K562 (cell line): ENCODE data around the gene ATF6B. TPM values are rescaled to one million over a fixed set of nuclear protein-coding genes. Genes with fewer than 3 reads are reported as not detected.
A peak's percentile ranks its signal among the peaks of the same experiment; 100 is the strongest.

Experiments
- CBX8 ChIP-seq: fragments of 200-600 bp; sonication (generic); IDR thresholded peaks from 2 replicates; pipeline ENCODE4 v1.6.1; 2012; ENCODE audit warnings: borderline replicate concordance, mixed run types, low read depth, mild to moderate bottlenecking, moderate library complexity, mixed read lengths, low read length, control low read depth, inconsistent platforms; ENCODE audit not compliant: poor library complexity, severe bottlenecking; ENCODE audit errors: extremely low read depth
- NELFE ChIP-seq: IDR thresholded peaks from 2 replicates; pipeline ENCODE4 v1.6.1; 2011; ENCODE audit warnings: mild to moderate bottlenecking; ENCODE audit not compliant: insufficient read depth, insufficient read length
- RCOR1 ChIP-seq, 2 experiments: IDR thresholded peaks; 2 replicates each; pipeline ENCODE4 v1.6.1; 2012; ENCODE audit warnings: low read depth in 2 of 2, low read length in 2 of 2, borderline replicate concordance in 1 of 2, improper control_type of control experiment in 1 of 2
- polyA plus RNA-seq, 8 experiments: library from polyadenylated mRNA; depleted of rRNA in 4 of 8; stranded (reverse) in 5 of 8; unstranded in 3 of 8; fragments of >200 nt; fragmentation: Nextera tagmentation in 2 of 8; fragmentation: Illumina TruSeq in 1 of 8; extraction: Ambion mirVana in 2 of 8; extraction: Trizol in 1 of 8; gene quantifications; 2 replicates each; pipeline versions ENCODE4 v1.2.1 to v1.2.3, GENCODE V29; 2011 to 2014; ENCODE audit warnings: inconsistent platforms in 1 of 8, missing spikeins in 1 of 8
- total RNA-seq, 7 experiments: library from RNA; depleted of rRNA in 6 of 7; stranded (reverse); fragments of >200 nt in 6 of 7; fragmentation: Illumina TruSeq in 2 of 7; extraction: Trizol in 2 of 7; gene quantifications; 2 replicates each; pipeline versions ENCODE4 v1.2.1 to v1.2.3, GENCODE V29; 2011 to 2021; ENCODE audit warnings: low replicate concordance in 1 of 7
- TF ChIP-seq, protein P1 (sequence below), 3 experiments: fragments of 200-800 bp in 1 of 3; fragments of 250-450 bp in 1 of 3; fragments of 450-650 bp in 1 of 3; sonication (Bioruptor Pico) in 1 of 3; sonication (Bioruptor generic) in 1 of 3; formaldehyde crosslinking in 1 of 3; IDR thresholded peaks; 2 replicates each; pipeline versions ENCODE4 v1.6.1 to v1.8.0; 2016 to 2022; ENCODE audit warnings: mild to moderate bottlenecking in 2 of 3, missing genetic modification characterization in 2 of 3, missing compliant biosample characterization in 1 of 3, moderate library complexity in 1 of 3
- TF ChIP-seq, protein P2 (sequence below): fragments of 450-650 bp; IDR thresholded peaks from 2 replicates; pipeline ENCODE4 v1.6.1; 2016; ENCODE audit warnings: mild to moderate bottlenecking, moderate library complexity

ATF6B gene
- total and polyA plus RNA-seq, 9 of the 15 experiments (the other 6 are each of a cell fraction or from before 2014, with no cell fraction given): 20.7 to 131 (median 31.7) TPM

- TF ChIP-seq, protein P1, sequence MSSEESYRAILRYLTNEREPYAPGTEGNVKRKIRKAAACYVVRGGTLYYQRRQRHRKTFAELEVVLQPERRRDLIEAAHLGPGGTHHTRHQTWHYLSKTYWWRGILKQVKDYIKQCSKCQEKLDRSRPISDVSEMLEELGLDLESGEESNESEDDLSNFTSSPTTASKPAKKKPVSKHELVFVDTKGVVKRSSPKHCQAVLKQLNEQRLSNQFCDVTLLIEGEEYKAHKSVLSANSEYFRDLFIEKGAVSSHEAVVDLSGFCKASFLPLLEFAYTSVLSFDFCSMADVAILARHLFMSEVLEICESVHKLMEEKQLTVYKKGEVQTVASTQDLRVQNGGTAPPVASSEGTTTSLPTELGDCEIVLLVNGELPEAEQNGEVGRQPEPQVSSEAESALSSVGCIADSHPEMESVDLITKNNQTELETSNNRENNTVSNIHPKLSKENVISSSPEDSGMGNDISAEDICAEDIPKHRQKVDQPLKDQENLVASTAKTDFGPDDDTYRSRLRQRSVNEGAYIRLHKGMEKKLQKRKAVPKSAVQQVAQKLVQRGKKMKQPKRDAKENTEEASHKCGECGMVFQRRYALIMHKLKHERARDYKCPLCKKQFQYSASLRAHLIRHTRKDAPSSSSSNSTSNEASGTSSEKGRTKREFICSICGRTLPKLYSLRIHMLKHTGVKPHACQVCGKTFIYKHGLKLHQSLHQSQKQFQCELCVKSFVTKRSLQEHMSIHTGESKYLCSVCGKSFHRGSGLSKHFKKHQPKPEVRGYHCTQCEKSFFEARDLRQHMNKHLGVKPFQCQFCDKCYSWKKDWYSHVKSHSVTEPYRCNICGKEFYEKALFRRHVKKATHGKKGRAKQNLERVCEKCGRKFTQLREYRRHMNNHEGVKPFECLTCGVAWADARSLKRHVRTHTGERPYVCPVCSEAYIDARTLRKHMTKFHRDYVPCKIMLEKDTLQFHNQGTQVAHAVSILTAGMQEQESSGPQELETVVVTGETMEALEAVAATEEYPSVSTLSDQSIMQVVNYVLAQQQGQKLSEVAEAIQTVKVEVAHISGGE (CRISPR knock-in tag; IDR thresholded peaks at IDR 0.05): no peak
- TF ChIP-seq, protein P2, sequence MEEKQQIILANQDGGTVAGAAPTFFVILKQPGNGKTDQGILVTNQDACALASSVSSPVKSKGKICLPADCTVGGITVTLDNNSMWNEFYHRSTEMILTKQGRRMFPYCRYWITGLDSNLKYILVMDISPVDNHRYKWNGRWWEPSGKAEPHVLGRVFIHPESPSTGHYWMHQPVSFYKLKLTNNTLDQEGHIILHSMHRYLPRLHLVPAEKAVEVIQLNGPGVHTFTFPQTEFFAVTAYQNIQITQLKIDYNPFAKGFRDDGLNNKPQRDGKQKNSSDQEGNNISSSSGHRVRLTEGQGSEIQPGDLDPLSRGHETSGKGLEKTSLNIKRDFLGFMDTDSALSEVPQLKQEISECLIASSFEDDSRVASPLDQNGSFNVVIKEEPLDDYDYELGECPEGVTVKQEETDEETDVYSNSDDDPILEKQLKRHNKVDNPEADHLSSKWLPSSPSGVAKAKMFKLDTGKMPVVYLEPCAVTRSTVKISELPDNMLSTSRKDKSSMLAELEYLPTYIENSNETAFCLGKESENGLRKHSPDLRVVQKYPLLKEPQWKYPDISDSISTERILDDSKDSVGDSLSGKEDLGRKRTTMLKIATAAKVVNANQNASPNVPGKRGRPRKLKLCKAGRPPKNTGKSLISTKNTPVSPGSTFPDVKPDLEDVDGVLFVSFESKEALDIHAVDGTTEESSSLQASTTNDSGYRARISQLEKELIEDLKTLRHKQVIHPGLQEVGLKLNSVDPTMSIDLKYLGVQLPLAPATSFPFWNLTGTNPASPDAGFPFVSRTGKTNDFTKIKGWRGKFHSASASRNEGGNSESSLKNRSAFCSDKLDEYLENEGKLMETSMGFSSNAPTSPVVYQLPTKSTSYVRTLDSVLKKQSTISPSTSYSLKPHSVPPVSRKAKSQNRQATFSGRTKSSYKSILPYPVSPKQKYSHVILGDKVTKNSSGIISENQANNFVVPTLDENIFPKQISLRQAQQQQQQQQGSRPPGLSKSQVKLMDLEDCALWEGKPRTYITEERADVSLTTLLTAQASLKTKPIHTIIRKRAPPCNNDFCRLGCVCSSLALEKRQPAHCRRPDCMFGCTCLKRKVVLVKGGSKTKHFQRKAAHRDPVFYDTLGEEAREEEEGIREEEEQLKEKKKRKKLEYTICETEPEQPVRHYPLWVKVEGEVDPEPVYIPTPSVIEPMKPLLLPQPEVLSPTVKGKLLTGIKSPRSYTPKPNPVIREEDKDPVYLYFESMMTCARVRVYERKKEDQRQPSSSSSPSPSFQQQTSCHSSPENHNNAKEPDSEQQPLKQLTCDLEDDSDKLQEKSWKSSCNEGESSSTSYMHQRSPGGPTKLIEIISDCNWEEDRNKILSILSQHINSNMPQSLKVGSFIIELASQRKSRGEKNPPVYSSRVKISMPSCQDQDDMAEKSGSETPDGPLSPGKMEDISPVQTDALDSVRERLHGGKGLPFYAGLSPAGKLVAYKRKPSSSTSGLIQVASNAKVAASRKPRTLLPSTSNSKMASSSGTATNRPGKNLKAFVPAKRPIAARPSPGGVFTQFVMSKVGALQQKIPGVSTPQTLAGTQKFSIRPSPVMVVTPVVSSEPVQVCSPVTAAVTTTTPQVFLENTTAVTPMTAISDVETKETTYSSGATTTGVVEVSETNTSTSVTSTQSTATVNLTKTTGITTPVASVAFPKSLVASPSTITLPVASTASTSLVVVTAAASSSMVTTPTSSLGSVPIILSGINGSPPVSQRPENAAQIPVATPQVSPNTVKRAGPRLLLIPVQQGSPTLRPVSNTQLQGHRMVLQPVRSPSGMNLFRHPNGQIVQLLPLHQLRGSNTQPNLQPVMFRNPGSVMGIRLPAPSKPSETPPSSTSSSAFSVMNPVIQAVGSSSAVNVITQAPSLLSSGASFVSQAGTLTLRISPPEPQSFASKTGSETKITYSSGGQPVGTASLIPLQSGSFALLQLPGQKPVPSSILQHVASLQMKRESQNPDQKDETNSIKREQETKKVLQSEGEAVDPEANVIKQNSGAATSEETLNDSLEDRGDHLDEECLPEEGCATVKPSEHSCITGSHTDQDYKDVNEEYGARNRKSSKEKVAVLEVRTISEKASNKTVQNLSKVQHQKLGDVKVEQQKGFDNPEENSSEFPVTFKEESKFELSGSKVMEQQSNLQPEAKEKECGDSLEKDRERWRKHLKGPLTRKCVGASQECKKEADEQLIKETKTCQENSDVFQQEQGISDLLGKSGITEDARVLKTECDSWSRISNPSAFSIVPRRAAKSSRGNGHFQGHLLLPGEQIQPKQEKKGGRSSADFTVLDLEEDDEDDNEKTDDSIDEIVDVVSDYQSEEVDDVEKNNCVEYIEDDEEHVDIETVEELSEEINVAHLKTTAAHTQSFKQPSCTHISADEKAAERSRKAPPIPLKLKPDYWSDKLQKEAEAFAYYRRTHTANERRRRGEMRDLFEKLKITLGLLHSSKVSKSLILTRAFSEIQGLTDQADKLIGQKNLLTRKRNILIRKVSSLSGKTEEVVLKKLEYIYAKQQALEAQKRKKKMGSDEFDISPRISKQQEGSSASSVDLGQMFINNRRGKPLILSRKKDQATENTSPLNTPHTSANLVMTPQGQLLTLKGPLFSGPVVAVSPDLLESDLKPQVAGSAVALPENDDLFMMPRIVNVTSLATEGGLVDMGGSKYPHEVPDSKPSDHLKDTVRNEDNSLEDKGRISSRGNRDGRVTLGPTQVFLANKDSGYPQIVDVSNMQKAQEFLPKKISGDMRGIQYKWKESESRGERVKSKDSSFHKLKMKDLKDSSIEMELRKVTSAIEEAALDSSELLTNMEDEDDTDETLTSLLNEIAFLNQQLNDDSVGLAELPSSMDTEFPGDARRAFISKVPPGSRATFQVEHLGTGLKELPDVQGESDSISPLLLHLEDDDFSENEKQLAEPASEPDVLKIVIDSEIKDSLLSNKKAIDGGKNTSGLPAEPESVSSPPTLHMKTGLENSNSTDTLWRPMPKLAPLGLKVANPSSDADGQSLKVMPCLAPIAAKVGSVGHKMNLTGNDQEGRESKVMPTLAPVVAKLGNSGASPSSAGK: no peak
- no peak for TF ChIP-seq NELFE
- TF ChIP-seq CBX8: no peak
- TF ChIP-seq RCOR1 (IDR thresholded peaks at IDR 0.05; ENCODE audit: borderline replicate concordance in 1 of 2, low read depth in 2 of 2, low read length in 2 of 2): peak in 1 of 2 experiments; percentile 58; a peak in 1 of 4 replicates
Measured at GRCh38 chr6:32087574-32088486, 40.2 kb downstream of the ATF6B start (continued).
